T-helper 1 cell treated with Interleukin-12 subunit alpha and Interleukin-12 subunit beta and Interleukin-4 antibody, amounts not matched to agents 30 μg/mL and 1 μg/mL, for 36 hours (primary cell): ENCODE data around the gene TSC22D1.
"Not testable (repeated sequence)": the region's sequence is repeated elsewhere in the genome, so short reads cannot be mapped to it uniquely, and the experiment has no call there.

ENCODE experiments used
- H3K27ac Mint-ChIP-seq: one replicate; pipeline ENCODE4 v1.8.0; 2021; ENCODE audit warnings: mild to moderate bottlenecking, mixed read lengths
- H3K27me3 Mint-ChIP-seq: one replicate; pipeline ENCODE4 v1.8.0; 2021; ENCODE audit warnings: low read depth, mixed read lengths
- H3K36me3 Mint-ChIP-seq: one replicate; pipeline ENCODE4 v1.8.0; 2021; ENCODE audit warnings: low read depth, mixed read lengths
- H3K4me1 Mint-ChIP-seq: one replicate; pipeline ENCODE4 v1.8.0; 2021; ENCODE audit warnings: low read depth, mixed read lengths
- H3K4me3 Mint-ChIP-seq: one replicate; pipeline ENCODE4 v1.8.0; 2021; ENCODE audit warnings: mild to moderate bottlenecking, moderate library complexity, mixed read lengths
- H3K9me3 Mint-ChIP-seq: one replicate; pipeline ENCODE4 v1.8.0; 2021; ENCODE audit warnings: mixed read lengths

Gene TSC22D1

GRCh38 chr13:44464471-44464870 is 111.7 kb downstream of the TSC22D1 start:
- no peaks in the 10 kb centered on the region for H3K36me3 Mint-ChIP-seq
- no peak overlapping the region for H3K27ac Mint-ChIP-seq
- H3K27me3 Mint-ChIP-seq, result peaks cover 16% of the 10 kb centered on the region
- H3K4me1 Mint-ChIP-seq, result no peaks in the 10 kb centered on the region
- no peak overlapping the region for H3K4me3 Mint-ChIP-seq
- no peaks in the 10 kb centered on the region for H3K9me3 Mint-ChIP-seq

- no peak overlapping the region for H3K4me3 Mint-ChIP-seq
- no peaks in the 10 kb centered on the region for H3K9me3 Mint-ChIP-seq
- no peaks in the 10 kb centered on the region for H3K4me1 Mint-ChIP-seq
- no peak overlapping the region for H3K27ac Mint-ChIP-seq
- H3K36me3 Mint-ChIP-seq, result no peaks in the 10 kb centered on the region
- peaks cover 11% of the 10 kb centered on the region for H3K27me3 Mint-ChIP-seq
Observed at GRCh38 chr13:44463759-44464158, 112.4 kb downstream of the TSC22D1 start.

- no peaks in the 10 kb centered on the region for H3K4me1 Mint-ChIP-seq
- peaks cover 5% of the 10 kb centered on the region for H3K9me3 Mint-ChIP-seq
- no peak overlapping the region for H3K27ac Mint-ChIP-seq
- no peak overlapping the region for H3K4me3 Mint-ChIP-seq
- H3K27me3 Mint-ChIP-seq, result peaks cover 6% of the 10 kb centered on the region
- no peaks in the 10 kb centered on the region for H3K36me3 Mint-ChIP-seq
Observed at GRCh38 chr13:44459674-44460073, 116.5 kb downstream of the TSC22D1 start.

- Mint-ChIP-seq H3K9me3 (peaks cover 5% of the 10 kb centered on the region), H3K4me1 (no peaks in the 10 kb centered on the region), H3K4me3 (no peak overlapping the region), H3K27me3 (peaks cover 6% of the 10 kb centered on the region), H3K27ac (no peak overlapping the region), H3K36me3 (no peaks in the 10 kb centered on the region)
Observed at GRCh38 chr13:44458313-44458975, 117.7 kb downstream of the TSC22D1 start.

- not testable (repeated sequence) for H3K27ac Mint-ChIP-seq, H3K36me3 Mint-ChIP-seq, H3K27me3 Mint-ChIP-seq, H3K4me3 Mint-ChIP-seq, H3K9me3 Mint-ChIP-seq, H3K4me1 Mint-ChIP-seq
Observed at GRCh38 chr13:44456212-44456611, 119.9 kb downstream of the TSC22D1 start.

- H3K4me3 Mint-ChIP-seq, result no peak overlapping the region
- H3K9me3 Mint-ChIP-seq, result peaks cover 5% of the 10 kb centered on the region
- no peaks in the 10 kb centered on the region for H3K27me3 Mint-ChIP-seq
- H3K4me1 Mint-ChIP-seq, result no peaks in the 10 kb centered on the region
- H3K27ac Mint-ChIP-seq, result no peak overlapping the region
- H3K36me3 Mint-ChIP-seq, result no peaks in the 10 kb centered on the region
Observed at GRCh38 chr13:44455769-44456168, 120.4 kb downstream of the TSC22D1 start.

GRCh38 chr13:44453881-44454280 is 122.2 kb downstream of the TSC22D1 start:
- Mint-ChIP-seq H3K4me3 (no peak overlapping the region), H3K9me3 (peaks cover 5% of the 10 kb centered on the region), H3K36me3 (no peaks in the 10 kb centered on the region), H3K27me3 (no peaks in the 10 kb centered on the region), H3K4me1 (no peaks in the 10 kb centered on the region), H3K27ac (no peak overlapping the region)

GRCh38 chr13:44453069-44453468 is 123.1 kb downstream of the TSC22D1 start:
- H3K27me3 Mint-ChIP-seq, result no peaks in the 10 kb centered on the region
- peaks cover 5% of the 10 kb centered on the region for H3K9me3 Mint-ChIP-seq
- no peaks in the 10 kb centered on the region for H3K4me1 Mint-ChIP-seq
- no peaks in the 10 kb centered on the region for H3K36me3 Mint-ChIP-seq
- no peak overlapping the region for H3K27ac Mint-ChIP-seq
- no peak overlapping the region for H3K4me3 Mint-ChIP-seq

- no peaks in the 10 kb centered on the region for H3K4me1 Mint-ChIP-seq
- no peak overlapping the region for H3K4me3 Mint-ChIP-seq
- H3K27me3 Mint-ChIP-seq, result no peaks in the 10 kb centered on the region
- no peaks in the 10 kb centered on the region for H3K36me3 Mint-ChIP-seq
- peaks cover 5% of the 10 kb centered on the region for H3K9me3 Mint-ChIP-seq
- H3K27ac Mint-ChIP-seq, result no peak overlapping the region
Observed at GRCh38 chr13:44452418-44452817, 123.7 kb downstream of the TSC22D1 start.

GRCh38 chr13:44451651-44452050 is 124.5 kb downstream of the TSC22D1 start:
- no peaks in the 10 kb centered on the region for H3K4me1 Mint-ChIP-seq
- no peaks in the 10 kb centered on the region for H3K36me3 Mint-ChIP-seq
- no peak overlapping the region for H3K27ac Mint-ChIP-seq
- H3K9me3 Mint-ChIP-seq, result peaks cover 5% of the 10 kb centered on the region
- H3K27me3 Mint-ChIP-seq, result peaks cover under 1% of the 10 kb centered on the region
- no peak overlapping the region for H3K4me3 Mint-ChIP-seq

GRCh38 chr13:44451126-44451525 is 125.0 kb downstream of the TSC22D1 start:
- no peak overlapping the region for H3K27ac Mint-ChIP-seq
- H3K27me3 Mint-ChIP-seq, result peaks cover 6% of the 10 kb centered on the region
- no peak overlapping the region for H3K4me3 Mint-ChIP-seq
- H3K4me1 Mint-ChIP-seq, result no peaks in the 10 kb centered on the region
- no peaks in the 10 kb centered on the region for H3K36me3 Mint-ChIP-seq
- peaks cover 5% of the 10 kb centered on the region for H3K9me3 Mint-ChIP-seq

- Mint-ChIP-seq H3K27ac (no peak overlapping the region), H3K27me3 (peaks cover 10% of the 10 kb centered on the region), H3K36me3 (no peaks in the 10 kb centered on the region), H3K4me3 (no peak overlapping the region), H3K4me1 (no peaks in the 10 kb centered on the region), H3K9me3 (no peaks in the 10 kb centered on the region)
Observed at GRCh38 chr13:44449999-44450821, 125.9 kb downstream of the TSC22D1 start.

- no peaks in the 10 kb centered on the region for H3K36me3 Mint-ChIP-seq
- no peaks in the 10 kb centered on the region for H3K9me3 Mint-ChIP-seq
- H3K4me3 Mint-ChIP-seq, result no peak overlapping the region
- H3K27me3 Mint-ChIP-seq, result peaks cover 19% of the 10 kb centered on the region
- H3K27ac Mint-ChIP-seq, result no peak overlapping the region
- no peaks in the 10 kb centered on the region for H3K4me1 Mint-ChIP-seq
Observed at GRCh38 chr13:44448875-44449274, 127.3 kb downstream of the TSC22D1 start.

- Mint-ChIP-seq H3K27me3 (peaks cover 23% of the 10 kb centered on the region), H3K9me3 (no peaks in the 10 kb centered on the region), H3K4me3 (no peak overlapping the region), H3K27ac (no peak overlapping the region), H3K36me3 (no peaks in the 10 kb centered on the region), H3K4me1 (no peaks in the 10 kb centered on the region)
Observed at GRCh38 chr13:44448373-44448772, 127.8 kb downstream of the TSC22D1 start.

- Mint-ChIP-seq H3K36me3 (no peaks in the 10 kb centered on the region), H3K4me3 (no peak overlapping the region), H3K9me3 (no peaks in the 10 kb centered on the region), H3K4me1 (no peaks in the 10 kb centered on the region), H3K27me3 (peaks cover 25% of the 10 kb centered on the region), H3K27ac (no peak overlapping the region)
Observed at GRCh38 chr13:44447783-44448321, 128.3 kb downstream of the TSC22D1 start.
